ENCODE measurements around the gene TEK.

- TF ChIP-seq CTCF (IDR thresholded peaks at IDR 0.05) (no peak), POLR2A (IDR thresholded peaks at IDR 0.05) (no peak)
Observed at GRCh38 chr9:27210588-27210987, 101.6 kb downstream of the TEK start.

Data from esophagus squamous epithelium (tissue), 4 donors.